ENCODE data around the gene ZNF358.
"Not testable (repeated sequence)": the region's sequence is repeated elsewhere in the genome, so short reads cannot be mapped to it uniquely, and the experiment has no call there.

ZNF358 gene

DNA sequence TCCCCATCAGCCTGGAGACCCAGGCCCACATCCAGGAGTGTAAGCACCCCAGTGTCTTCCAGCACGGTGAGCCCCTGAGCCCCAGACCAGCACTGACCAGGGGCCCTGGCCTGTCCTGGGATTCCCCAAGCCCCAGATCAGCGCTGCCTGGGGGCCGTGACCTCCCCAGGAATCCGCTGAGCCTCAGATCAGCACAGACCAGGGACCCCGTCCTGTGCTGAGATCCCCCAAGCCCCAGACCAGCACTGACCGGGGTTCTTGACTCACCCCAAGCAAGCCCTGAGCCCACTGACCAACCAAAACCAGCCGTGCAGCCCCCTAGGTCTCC, 12.3 kb downstream of the ZNF358 start:
- H3K36me3 ChIP-seq (ENCODE audit: insufficient read depth, low read length), result peaks cover 7% of the 10 kb centered on the region

DNA sequence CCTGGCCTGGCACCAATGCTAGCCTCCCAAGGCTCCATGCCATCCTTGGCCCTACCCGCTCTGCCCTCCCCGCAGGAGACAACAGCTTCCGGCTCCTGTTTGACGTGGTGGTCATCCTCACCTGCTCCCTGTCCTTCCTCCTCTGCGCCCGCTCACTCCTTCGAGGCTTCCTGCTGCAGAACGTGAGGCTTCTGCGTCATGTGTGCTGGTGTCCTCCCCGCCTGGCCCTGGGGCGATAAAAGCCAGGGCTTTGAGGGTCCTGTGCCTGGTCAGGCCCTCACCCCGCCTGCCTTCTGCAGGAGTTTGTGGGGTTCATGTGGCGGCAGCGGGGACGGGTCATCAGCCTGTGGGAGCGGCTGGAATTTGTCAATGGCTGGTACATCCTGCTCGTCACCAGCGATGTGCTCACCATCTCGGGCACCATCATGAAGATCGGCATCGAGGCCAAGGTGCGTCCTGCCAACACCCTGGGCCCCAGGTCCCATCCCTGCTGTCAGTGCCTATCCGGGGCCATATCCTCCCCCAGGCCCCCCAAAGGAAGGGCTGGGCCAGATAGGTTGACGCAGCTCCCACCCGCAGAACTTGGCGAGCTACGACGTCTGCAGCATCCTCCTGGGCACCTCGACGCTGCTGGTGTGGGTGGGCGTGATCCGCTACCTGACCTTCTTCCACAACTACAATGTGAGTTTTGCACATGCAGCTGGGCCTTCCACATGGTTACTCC, 12.8 kb downstream of the ZNF358 start:
- H3K4me1 ChIP-seq (ENCODE audit: insufficient read depth, low read length), result no peaks in the 10 kb centered on the region
- peaks cover 7% of the 10 kb centered on the region for H3K36me3 ChIP-seq (ENCODE audit: insufficient read depth, low read length)
- no peaks in the 10 kb centered on the region for H3K9me3 ChIP-seq (ENCODE audit: low read length)
- H2AFZ ChIP-seq (ENCODE audit: low read depth, low read length), result no peak overlapping the region
- no peaks in the 10 kb centered on the region for H3K27me3 ChIP-seq (ENCODE audit: insufficient read depth, low read length)
- H3K4me3 ChIP-seq (ENCODE audit: low read length), result no peak overlapping the region

More for the DNA sequence above, 12.3 kb downstream of the ZNF358 start:
- no peaks in the 10 kb centered on the region for H3K27me3 ChIP-seq (ENCODE audit: insufficient read depth, low read length)
- no peak overlapping the region for H3K4me3 ChIP-seq (ENCODE audit: low read length)
- no peak overlapping the region for H2AFZ ChIP-seq (ENCODE audit: low read depth, low read length)
- H3K4me1 ChIP-seq (ENCODE audit: insufficient read depth, low read length), result peaks cover 5% of the 10 kb centered on the region
- no peaks in the 10 kb centered on the region for H3K9me3 ChIP-seq (ENCODE audit: low read length)

DNA sequence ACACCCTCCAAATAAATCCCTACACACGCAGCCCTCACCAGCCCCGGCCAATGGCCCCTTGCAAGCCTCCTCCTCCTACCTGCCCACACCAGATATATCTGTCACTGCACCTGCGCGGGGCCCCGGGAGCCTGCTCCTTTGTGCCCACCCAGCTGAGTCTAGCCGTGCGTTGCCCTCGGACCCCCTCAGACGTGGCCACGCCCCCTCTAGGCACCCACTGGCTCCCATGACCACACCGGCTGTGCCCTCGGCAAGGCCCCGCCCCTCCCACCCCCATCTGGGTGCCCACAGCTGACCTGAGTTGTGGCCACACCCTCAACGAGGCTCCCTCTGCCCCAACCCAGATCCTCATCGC, 13.3 kb downstream of the ZNF358 start:
- no peaks in the 10 kb centered on the region for H3K27me3 ChIP-seq (ENCODE audit: insufficient read depth, low read length)
- H3K4me1 ChIP-seq (ENCODE audit: insufficient read depth, low read length), result no peaks in the 10 kb centered on the region
- H2AFZ ChIP-seq (ENCODE audit: low read depth, low read length), result no peak overlapping the region
- peaks cover 7% of the 10 kb centered on the region for H3K36me3 ChIP-seq (ENCODE audit: insufficient read depth, low read length)
- no peak overlapping the region for H3K4me3 ChIP-seq (ENCODE audit: low read length)
- no peaks in the 10 kb centered on the region for H3K9me3 ChIP-seq (ENCODE audit: low read length)

DNA sequence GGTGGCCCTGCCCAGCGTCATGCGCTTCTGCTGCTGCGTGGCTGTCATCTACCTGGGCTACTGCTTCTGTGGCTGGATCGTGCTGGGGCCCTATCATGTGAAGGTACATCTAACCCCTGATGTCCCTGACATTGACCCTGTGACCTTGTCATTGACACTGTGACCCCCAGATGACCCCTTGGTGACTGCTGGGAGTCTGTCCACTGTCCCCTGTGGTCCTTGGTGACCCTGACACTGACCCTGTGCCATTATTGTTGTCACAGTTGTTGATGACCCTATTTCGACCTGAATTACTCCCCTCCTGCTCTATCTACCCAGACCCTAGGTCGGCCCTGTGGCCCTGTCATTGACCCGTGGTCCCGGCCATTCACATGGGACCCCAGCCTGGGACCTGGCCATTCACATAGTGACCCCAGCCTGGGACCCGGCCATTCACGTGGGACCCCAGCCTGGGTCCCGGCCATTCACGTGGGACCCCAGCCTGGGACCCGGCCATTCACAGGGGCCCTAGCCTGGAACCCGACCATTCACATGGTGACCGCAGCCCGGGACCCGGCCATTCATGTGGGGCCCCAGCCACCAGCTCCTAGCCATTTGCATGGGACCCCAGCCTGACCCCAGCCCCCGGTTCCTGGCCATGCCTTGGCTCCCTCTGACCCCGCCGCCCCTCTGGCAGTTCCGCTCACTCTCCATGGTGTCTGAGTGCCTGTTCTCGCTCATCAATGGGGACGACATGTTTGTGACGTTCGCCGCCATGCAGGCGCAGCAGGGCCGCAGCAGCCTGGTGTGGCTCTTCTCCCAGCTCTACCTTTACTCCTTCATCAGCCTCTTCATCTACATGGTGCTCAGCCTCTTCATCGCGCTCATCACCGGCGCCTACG, 13.9 kb downstream of the ZNF358 start:
- no peak overlapping the region for H3K4me3 ChIP-seq (ENCODE audit: low read length)
- peaks cover 7% of the 10 kb centered on the region for H3K36me3 ChIP-seq (ENCODE audit: insufficient read depth, low read length)
- H3K9me3 ChIP-seq (ENCODE audit: low read length), result no peaks in the 10 kb centered on the region
- no peaks in the 10 kb centered on the region for H3K4me1 ChIP-seq (ENCODE audit: insufficient read depth, low read length)
- H2AFZ ChIP-seq (ENCODE audit: low read depth, low read length), result no peak overlapping the region
- H3K27me3 ChIP-seq (ENCODE audit: insufficient read depth, low read length), result no peaks in the 10 kb centered on the region

DNA sequence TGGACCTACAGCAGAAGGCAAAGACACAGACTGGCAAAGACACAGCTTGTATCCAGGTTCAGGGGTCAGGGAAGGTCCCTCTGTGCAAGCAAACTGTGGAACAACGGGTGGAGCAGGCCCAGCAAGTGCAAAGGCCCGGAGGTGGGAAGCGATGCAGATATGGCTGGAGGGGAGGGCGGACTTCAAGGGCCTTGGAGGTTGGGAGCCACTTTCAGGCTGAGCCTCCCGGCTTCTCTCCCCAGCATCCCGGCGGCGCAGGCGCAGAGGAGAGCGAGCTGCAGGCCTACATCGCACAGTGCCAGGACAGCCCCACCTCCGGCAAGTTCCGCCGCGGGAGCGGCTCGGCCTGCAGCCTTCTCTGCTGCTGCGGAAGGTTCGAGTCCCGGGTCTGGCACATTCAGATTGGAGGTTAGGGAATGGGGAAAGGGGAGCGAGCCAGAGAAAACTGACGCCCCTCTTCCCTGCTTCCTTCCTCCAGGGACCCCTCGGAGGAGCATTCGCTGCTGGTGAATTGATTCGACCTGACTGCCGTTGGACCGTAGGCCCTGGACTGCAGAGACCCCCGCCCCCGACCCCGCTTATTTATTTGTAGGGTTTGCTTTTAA, 17.5 kb downstream of the ZNF358 start:
- no peaks in the 10 kb centered on the region for H3K27me3 ChIP-seq (ENCODE audit: insufficient read depth, low read length)
- peak overlapping the region; percentile 77 for H2AFZ ChIP-seq (ENCODE audit: low read depth, low read length)
- H3K36me3 ChIP-seq (ENCODE audit: insufficient read depth, low read length), result peaks cover 9% of the 10 kb centered on the region
- H3K4me1 ChIP-seq (ENCODE audit: insufficient read depth, low read length), result no peaks in the 10 kb centered on the region
- H3K4me3 ChIP-seq (ENCODE audit: low read length), result peak overlapping the region; percentile 71
- H3K9me3 ChIP-seq (ENCODE audit: low read length), result no peaks in the 10 kb centered on the region

DNA sequence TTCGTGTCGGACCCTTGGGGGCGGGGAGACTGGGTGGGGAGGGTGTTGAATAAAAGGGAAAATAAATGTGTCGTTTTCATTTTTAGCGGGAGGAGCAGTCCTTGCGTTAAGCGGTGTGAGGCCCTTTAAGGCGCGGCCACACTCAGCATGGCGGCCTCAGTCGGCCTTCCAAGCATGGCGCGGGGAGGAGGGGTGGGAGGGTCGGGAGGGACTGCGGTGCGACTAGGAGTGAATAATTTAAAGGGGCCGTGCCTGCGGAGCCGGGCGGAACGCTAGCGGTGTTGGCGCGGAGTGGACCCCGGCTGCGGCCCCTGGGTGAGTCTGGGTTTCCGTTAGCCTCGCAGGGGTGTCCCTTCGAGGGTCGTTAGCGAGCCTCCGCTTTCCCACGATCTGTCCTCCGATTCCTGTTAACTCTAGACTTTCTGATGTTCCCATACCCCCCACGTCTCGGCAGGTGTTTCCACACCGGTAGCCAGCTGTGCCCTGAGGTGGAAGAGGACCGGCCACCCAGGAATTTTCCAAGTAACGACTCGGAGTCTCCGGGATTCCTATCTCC, 18.1 kb downstream of the ZNF358 start:
- H3K36me3 ChIP-seq (ENCODE audit: insufficient read depth, low read length), result peaks cover 7% of the 10 kb centered on the region
- H3K27me3 ChIP-seq (ENCODE audit: insufficient read depth, low read length), result no peaks in the 10 kb centered on the region
- peak overlapping the region; percentile 71 for H3K4me3 ChIP-seq (ENCODE audit: low read length)
- H3K4me1 ChIP-seq (ENCODE audit: insufficient read depth, low read length), result no peaks in the 10 kb centered on the region
- peak overlapping the region; percentile 77 for H2AFZ ChIP-seq (ENCODE audit: low read depth, low read length)
- H3K9me3 ChIP-seq (ENCODE audit: low read length), result no peaks in the 10 kb centered on the region

DNA sequence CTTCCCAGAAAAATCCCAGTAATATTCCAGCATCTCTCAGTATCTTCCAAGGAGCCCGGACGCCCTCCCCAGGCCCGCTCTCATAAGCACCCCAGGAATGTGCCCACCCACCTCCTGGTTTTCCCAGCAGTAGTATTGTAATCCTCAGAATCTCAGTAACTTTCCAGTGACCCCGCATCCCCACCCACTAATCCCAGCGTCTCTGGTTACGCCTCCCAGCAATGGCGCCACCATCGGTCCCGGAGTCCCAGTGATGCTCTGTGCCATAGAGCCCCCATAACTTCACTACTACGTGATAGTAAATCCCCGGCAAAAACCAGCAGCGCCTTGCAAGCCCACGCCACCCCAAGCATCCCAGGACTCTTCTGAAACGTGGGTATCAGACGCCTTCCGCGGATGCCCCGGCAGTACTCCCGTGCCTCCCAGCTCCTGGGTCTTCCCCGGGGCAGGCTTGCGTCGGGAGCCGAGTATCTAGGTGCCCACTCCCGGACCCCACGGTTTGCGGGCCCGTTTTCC, 18.7 kb downstream of the ZNF358 start:
- Histone ChIP-seq H3K4me1 (ENCODE audit: insufficient read depth, low read length) (no peaks in the 10 kb centered on the region), H3K4me3 (ENCODE audit: low read length) (peak overlapping the region; percentile 71), H3K9me3 (ENCODE audit: low read length) (no peaks in the 10 kb centered on the region), H3K27me3 (ENCODE audit: insufficient read depth, low read length) (no peaks in the 10 kb centered on the region), H3K36me3 (ENCODE audit: insufficient read depth, low read length) (peaks cover 5% of the 10 kb centered on the region), H2AFZ (ENCODE audit: low read depth, low read length) (peak overlapping the region; percentile 55)

DNA sequence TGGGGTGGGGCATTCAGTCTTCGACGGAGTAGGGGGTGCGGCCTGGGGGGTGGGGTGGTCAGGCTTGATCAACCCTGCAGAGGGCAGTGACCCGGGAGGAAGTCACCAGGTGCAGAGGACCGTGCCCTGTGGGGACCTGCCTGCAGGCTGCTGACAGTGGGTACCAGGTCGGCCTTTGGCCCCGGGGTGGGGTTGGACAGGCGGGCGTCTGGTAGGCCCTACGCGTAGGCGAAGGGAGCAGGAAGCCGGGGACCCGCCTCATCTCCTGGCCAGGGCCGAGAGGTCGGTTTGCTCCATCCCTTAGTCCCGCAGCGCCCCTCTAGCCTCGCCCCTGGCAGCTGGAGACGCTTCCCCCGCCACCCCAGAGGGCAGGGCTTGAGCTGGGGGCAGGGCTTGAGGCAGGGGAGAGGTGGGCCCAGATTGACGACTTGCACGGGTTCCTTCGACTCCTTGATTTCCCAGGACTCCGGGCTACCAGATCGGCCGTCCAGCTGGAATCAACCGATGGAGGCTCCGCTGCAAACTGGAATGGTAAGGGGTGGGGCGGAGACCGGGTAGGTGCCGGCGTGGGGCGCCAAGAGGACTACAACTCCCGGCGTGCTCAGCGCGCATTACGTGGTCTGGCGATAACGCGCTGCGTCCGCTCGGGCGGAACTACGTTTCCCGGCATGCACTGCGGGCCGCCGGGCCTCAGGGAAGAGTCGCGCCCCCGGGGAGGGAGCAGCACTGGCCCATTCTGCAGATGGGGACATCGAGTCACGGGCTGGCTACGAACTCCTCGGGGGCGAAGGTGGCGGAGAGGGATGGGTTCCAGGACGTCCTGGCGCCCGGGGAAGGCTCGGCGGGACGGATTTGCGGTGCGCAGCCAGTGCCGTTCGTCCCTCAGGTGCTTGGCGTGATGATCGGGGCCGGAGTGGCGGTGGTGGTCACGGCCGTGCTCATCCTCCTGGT, 19.4 kb downstream of the ZNF358 start, which contains the start of gene PNPLA6:
TSS of gene PNPLA6 (plus strand) at position 671 of the 951 bp plus-strand sequence. CDS start at position 743, 72 bp downstream.
- peak within 1 kb of the TSS; percentile 55 for H2AFZ ChIP-seq (ENCODE audit: low read depth, low read length)
- no peaks in the 10 kb centered on the region for H3K9me3 ChIP-seq (ENCODE audit: low read length)
- H3K4me1 ChIP-seq (ENCODE audit: insufficient read depth, low read length), result no peaks in the 10 kb centered on the region
- H3K27me3 ChIP-seq (ENCODE audit: insufficient read depth, low read length), result no peaks in the 10 kb centered on the region
- H3K4me3 ChIP-seq (ENCODE audit: low read length), result peak within 1 kb of the TSS; percentile 71
- peaks cover 11% of the 10 kb centered on the region for H3K36me3 ChIP-seq (ENCODE audit: insufficient read depth, low read length)

DNA sequence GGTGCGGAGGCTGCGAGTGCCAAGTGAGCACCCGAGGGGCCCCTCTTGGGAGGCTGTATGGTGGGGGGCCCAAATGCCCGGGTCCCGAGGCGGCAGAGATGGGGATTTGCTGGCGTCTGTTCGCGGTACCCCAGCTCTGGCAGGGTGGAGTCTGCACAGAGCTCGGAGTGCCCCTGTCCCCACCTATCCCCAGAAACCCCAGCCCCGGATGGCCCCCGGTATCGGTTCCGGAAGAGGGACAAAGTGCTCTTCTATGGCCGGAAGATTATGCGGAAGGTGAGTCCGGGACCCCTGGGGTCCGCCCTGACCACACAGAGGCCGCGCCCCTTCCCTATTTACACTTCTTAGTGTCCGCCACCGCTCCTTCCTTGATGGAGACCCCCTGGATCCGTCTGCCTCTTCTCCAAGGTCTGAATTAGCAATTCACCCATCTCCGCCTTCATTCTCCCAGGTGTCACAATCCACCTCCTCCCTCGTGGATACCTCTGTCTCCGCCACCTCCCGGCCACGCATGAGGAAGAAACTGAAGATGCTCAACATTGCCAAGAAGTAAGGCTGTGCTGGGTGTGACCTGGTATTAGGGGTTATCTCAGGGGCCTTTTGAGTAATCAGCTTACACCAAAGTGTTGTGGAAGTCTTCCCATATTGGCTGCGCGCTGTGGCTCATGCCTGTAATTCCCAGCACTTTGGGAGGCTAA, 20.2 kb downstream of the ZNF358 start:
- no peaks in the 10 kb centered on the region for H3K27me3 ChIP-seq (ENCODE audit: insufficient read depth, low read length)
- peak overlapping the region; percentile 55 for H2AFZ ChIP-seq (ENCODE audit: low read depth, low read length)
- H3K9me3 ChIP-seq (ENCODE audit: low read length), result no peaks in the 10 kb centered on the region
- peak overlapping the region; percentile 71 for H3K4me3 ChIP-seq (ENCODE audit: low read length)
- no peaks in the 10 kb centered on the region for H3K4me1 ChIP-seq (ENCODE audit: insufficient read depth, low read length)
- peaks cover 14% of the 10 kb centered on the region for H3K36me3 ChIP-seq (ENCODE audit: insufficient read depth, low read length)

DNA sequence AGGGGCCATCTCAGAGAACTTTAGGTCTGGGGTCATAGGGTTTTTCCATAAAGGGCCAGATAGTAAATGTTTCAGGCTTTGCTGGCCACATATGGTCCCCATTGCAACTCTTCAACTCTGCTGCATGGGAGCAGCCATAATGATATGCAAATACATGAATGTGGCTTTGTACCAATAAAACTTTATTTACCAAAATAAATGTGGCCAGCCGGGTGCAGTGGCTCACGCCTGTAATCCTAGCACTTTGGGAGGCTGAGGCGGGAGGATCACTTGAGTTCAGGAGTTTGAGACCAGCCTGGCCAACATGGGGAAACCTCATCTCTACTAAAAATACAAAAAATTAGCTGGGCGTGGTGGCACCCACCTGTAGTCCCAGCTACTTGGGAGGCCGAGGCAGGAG, 23.1 kb downstream of the ZNF358 start:
- H3K4me3 ChIP-seq (ENCODE audit: low read length); H3K27me3 ChIP-seq (ENCODE audit: insufficient read depth, low read length); H2AFZ ChIP-seq (ENCODE audit: low read depth, low read length); H3K4me1 ChIP-seq (ENCODE audit: insufficient read depth, low read length); H3K9me3 ChIP-seq (ENCODE audit: low read length): not testable (repeated sequence)
- peaks cover 31% of the 10 kb centered on the region for H3K36me3 ChIP-seq (ENCODE audit: insufficient read depth, low read length)

DNA sequence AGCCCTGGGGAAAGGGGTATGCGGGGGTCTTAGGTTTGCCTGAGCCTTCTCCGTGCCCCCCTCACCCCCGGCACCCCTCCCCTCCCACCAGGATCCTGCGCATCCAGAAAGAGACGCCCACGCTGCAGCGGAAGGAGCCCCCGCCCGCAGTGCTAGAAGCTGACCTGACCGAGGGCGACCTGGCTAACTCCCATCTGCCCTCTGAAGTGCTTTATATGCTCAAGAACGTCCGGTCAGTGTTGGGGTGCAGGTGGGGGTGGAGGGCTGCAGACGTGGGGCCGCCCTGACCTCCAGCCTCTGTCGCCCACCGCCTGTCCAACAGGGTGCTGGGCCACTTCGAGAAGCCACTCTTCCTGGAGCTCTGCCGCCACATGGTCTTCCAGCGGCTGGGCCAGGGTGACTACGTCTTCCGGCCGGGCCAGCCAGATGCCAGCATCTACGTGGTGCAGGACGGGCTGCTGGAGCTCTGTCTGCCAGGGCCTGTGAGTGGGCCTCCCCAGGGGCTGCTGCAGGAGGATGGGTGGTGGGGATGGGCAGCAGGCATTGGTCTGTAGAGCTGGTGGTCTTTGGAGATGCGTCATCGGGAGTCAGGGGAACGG, 24.0 kb downstream of the ZNF358 start:
- no peak overlapping the region for H2AFZ ChIP-seq (ENCODE audit: low read depth, low read length)
- H3K36me3 ChIP-seq (ENCODE audit: insufficient read depth, low read length), result peaks cover 31% of the 10 kb centered on the region
- H3K4me3 ChIP-seq (ENCODE audit: low read length), result no peak overlapping the region
- no peaks in the 10 kb centered on the region for H3K27me3 ChIP-seq (ENCODE audit: insufficient read depth, low read length)
- no peaks in the 10 kb centered on the region for H3K4me1 ChIP-seq (ENCODE audit: insufficient read depth, low read length)
- H3K9me3 ChIP-seq (ENCODE audit: low read length), result no peaks in the 10 kb centered on the region

All from neuron (in vitro differentiated cells).